NCI-H226 (cell line): ENCODE measurements around the gene SLC35D2.

Source experiments
- DNase-seq: peaks from one replicate; pipeline ENCODE4 v3.0.0-alpha.2; 2015

The SLC35D2 gene

GRCh38 chr9:96383165-96383942 lies at the start of gene SLC35D2:
Gene SLC35D2, minus strand, starts transcription at chr9:96383711. Its CDS starts 77 bp downstream, at chr9:96383634.
- peak; percentile 67 for DNase-seq

GRCh38 chr9:96430377-96430776 lies 46.9 kb upstream of the SLC35D2 start:
- DNase-seq, result no peak

DNA sequence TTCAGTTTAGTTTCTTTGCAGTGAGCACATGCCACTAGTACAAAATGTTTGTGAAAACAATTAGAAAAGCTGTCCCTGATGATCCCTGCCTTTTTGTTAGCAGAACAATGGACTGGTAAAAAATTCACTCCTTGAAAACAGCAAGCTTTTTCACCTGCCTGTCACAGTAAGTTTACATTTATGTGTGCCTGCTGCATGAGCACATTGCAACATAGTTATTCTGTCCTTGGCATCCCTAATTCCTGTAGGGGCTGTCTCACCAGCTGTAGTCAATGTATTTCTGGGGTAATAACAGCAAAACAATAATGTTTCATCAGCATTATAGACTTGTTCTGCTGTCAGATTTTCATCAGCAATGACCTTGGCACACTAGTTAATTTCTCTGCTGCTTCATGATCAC lies 46.2 kb upstream of the SLC35D2 start:
- DNase-seq, result no peak

GRCh38 chr9:96425500-96426169 lies 42.1 kb upstream of the SLC35D2 start:
- DNase-seq, result no peak

DNA sequence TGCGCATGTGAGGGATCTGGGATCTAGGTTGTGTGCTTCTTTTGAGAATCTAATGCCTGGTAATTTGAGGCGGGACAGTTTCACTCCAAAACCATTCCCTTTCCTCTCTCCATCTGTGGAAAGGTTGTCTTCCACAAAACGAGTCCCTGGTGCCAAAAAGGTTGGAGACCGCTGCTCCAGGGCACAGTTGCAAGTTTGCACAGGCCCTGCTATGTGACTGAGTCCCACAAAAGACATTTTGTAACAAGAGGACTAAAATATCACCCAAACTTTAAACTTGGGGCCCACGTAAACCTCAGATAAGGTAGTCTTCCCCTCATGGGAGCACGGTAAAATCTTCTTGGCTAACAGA lies 40.5 kb upstream of the SLC35D2 start:
- no peak for DNase-seq

- DNase-seq, result no peak
These were observed 39.9 kb upstream of the SLC35D2 start for GRCh38 chr9:96423322-96423984.

DNA sequence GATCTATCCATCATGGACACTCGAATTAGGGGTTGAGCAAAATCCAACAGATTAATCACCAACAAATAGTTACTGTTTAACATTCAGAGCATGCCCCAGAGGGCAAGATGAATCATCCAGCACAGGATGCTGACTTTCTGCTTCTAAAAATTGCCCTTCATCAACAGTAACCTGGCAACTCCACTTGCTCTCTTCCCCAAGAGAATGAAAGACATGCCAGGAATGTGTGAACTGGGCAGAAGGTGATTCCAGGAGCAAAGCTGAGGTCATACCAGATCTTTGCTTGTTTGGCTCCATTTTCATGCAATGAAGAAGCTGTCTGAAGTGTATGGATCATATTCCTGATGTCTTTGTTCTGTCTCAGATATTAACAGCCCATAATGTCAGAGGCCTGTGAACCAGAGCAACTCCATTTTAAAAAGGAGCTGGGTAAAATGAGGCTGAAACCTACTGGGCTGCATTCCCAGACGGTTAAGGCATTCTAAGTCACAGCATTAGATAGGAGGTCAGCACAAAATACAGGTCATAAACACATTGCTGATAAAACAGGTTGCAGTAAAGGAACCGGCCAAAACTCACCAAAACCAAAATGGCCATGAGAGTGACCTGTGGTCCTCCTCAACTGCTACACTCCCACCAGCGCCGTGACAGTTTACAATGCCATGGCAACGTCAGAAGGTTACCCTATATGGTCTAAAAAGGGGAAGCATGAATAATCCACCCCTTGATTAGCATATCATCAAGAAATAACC lies 37.1 kb upstream of the SLC35D2 start:
- peak; percentile 99 for DNase-seq

DNA sequence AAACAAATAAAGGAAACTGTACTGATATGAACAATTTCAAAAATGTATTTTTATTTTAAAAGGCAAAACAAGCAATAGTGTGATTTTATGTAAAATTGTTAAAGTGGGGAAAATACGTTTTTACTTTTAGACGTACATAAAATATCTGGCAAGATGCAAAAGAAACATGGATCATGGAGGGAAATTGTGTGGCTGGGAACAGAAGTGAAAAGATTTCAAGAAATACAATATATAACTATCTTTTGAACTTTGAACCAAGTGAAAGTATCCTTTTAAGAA lies 36.1 kb upstream of the SLC35D2 start:
- DNase-seq, result no peak

DNA sequence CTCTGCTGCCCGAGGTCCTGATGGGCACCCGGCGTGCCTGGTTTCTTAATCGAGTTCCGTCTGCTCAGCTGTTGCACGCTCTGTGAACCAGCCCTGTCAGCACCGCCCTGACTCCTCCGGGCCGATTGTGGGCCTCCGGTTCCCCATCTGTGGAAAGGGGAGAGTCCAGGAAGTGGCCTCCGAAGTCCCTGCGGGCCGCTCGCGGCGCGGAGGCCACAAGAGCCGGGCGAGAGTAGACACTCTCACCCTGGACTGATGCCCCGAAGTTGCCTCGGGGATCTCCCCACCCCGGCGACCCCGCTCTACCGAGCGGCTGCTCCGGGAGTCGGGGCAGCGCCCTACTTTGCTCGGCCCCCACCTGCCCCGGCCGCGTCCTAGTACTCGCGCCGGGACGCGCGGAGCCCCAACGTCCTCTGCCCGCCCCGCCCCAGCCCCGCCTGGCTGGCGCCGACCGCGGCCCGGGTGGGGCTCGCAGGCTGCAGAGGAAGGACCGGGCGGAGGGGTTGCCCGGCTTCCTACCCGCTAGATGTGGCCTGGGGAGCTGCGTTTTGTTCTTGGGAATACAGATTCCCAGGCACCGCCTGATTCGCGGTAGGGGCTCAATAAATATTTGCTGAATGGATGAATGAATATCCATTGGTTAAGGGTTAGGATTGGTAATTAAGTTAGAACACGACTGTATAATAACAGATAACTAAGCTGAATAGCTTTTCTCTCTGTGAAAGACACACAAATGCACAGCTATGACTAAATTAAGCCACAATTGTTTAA lies 35.6 kb upstream of the SLC35D2 start:
- peak; percentile 81 for DNase-seq

- DNase-seq, result peak; percentile 97
These were observed 34.8 kb upstream of the SLC35D2 start, which contains the start of gene ZNF367 for GRCh38 chr9:96418083-96418919. Gene ZNF367, minus strand, starts transcription at chr9:96418370. Its CDS starts 338 bp downstream, at chr9:96418032.

- no peak for DNase-seq
These were observed 34.2 kb upstream of the SLC35D2 start for GRCh38 chr9:96417661-96418082.

GRCh38 chr9:96417051-96417586 lies 33.6 kb upstream of the SLC35D2 start:
- peak; percentile 74 for DNase-seq

DNA sequence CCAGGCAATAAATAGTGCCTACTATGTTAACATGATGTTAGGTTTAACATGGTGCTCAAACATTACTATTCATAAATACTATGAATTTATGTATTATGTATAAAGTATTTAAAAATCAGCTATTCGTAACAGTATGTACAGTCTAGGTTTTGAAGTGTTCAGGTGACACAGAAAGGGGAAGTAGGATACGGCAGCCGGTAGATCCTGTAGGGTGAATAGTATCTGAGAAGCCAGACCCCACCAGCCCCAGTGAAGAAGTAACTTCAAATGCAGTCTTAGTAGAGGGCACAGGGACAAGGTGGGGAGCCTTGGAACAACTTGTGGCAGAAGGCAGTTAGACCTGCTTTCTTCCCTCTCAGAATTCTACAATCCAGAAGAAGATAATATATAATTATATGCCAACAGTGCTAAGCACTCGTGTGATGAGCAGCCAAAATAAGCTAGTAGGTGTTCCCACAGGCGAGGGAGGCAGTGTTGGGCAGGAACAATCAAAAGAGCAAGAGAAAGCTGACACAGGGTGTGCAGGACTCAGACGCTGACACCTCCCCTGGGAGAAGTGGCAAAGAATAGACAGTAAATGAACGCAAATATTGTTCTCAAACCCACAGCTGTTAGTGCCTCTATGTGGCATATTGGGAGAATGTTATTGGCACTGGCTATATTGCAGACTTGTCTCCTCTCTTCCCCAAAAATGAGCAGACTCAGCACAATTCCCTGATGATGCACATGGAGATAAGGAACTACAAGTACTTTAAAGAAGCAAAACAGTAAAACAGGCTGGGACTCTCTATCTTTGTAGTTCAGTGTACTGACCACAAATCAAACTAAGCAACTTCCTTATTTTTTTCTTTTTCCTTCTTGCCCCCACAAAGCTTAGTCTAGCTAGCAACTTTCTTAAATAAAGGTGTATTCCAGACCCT lies 30.1 kb upstream of the SLC35D2 start:
- DNase-seq, result no peak

- DNase-seq, result no peak
These were observed 28.8 kb upstream of the SLC35D2 start for GRCh38 chr9:96412174-96412913.

- DNase-seq, result no peak
These were observed 27.8 kb upstream of the SLC35D2 start for GRCh38 chr9:96411129-96411838.

GRCh38 chr9:96408409-96409280 lies 25.1 kb upstream of the SLC35D2 start:
- DNase-seq, result no peak

- DNase-seq, result no peak
These were observed 16.8 kb upstream of the SLC35D2 start for GRCh38 chr9:96400132-96400910.
